ENCODE measurements around the gene RSPO3. TPM values are rescaled to one million over a fixed set of nuclear protein-coding genes. Genes with fewer than 3 reads are reported as not detected.

The RSPO3 gene
- total RNA-seq, 1 experiment from 2014 or later, result 0.52 TPM

- ChIA-PET CTCF (no interaction called here), POLR2A (ENCODE audit: low non-redundant PET) (no interaction called here)
- H3K9me3 ChIP-seq (ENCODE audit: low read depth, low read length, poor library complexity, severe bottlenecking), result no peaks in the 10 kb centered on the region
- H3K36me3 ChIP-seq (ENCODE audit: insufficient read depth, low read length, poor library complexity, severe bottlenecking), result no peaks in the 10 kb centered on the region
- H3K27me3 ChIP-seq (replicated peaks; ENCODE audit: insufficient read depth, low read depth, low read length, poor library complexity), result no peaks in the 10 kb centered on the region
- TF ChIP-seq EZH2 (IDR thresholded peaks at IDR 0.05; ENCODE audit: borderline replicate concordance, low read depth, low read length, poor library complexity, severe bottlenecking), result no peak
- TF ChIP-seq, protein P1, sequence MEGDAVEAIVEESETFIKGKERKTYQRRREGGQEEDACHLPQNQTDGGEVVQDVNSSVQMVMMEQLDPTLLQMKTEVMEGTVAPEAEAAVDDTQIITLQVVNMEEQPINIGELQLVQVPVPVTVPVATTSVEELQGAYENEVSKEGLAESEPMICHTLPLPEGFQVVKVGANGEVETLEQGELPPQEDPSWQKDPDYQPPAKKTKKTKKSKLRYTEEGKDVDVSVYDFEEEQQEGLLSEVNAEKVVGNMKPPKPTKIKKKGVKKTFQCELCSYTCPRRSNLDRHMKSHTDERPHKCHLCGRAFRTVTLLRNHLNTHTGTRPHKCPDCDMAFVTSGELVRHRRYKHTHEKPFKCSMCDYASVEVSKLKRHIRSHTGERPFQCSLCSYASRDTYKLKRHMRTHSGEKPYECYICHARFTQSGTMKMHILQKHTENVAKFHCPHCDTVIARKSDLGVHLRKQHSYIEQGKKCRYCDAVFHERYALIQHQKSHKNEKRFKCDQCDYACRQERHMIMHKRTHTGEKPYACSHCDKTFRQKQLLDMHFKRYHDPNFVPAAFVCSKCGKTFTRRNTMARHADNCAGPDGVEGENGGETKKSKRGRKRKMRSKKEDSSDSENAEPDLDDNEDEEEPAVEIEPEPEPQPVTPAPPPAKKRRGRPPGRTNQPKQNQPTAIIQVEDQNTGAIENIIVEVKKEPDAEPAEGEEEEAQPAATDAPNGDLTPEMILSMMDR (conservative IDR thresholded peaks at IDR 0.05; ENCODE audit: low read depth, low read length), result no peak
- no peak overlapping the region for H3K27ac ChIP-seq (ENCODE audit: low read depth, low read length, poor library complexity, severe bottlenecking)
- intact Hi-C loops (cut with micrococcal nuclease; ENCODE audit: unreplicated experiment), result no loop called here
- no TSS peak for BruUV-seq (replicated peaks)
- DNase-seq (ENCODE audit: low spot score), result no peak
- no peaks in the 10 kb centered on the region for H3K4me1 ChIP-seq (ENCODE audit: insufficient read depth, low read length, poor library complexity, severe bottlenecking)
- no peak overlapping the region for H3K4me3 ChIP-seq (ENCODE audit: low read depth, low read length, poor library complexity, severe bottlenecking)
These were observed 34.5 kb upstream of the RSPO3 start for GRCh38 chr6:127083963-127084310.

GRCh38 chr6:127085181-127085580 lies 33.3 kb upstream of the RSPO3 start:
- H3K4me3 ChIP-seq (ENCODE audit: low read depth, low read length, poor library complexity, severe bottlenecking), result no peak overlapping the region
- H3K27ac ChIP-seq (ENCODE audit: low read depth, low read length, poor library complexity, severe bottlenecking), result no peak overlapping the region
- POLR2A ChIA-PET (ENCODE audit: low non-redundant PET), result no interaction called here
- DNase-seq (ENCODE audit: low spot score), result no peak
- CTCF ChIA-PET, result no interaction called here
- no TSS peak for BruUV-seq (replicated peaks)
- no peaks in the 10 kb centered on the region for H3K27me3 ChIP-seq (replicated peaks; ENCODE audit: insufficient read depth, low read depth, low read length, poor library complexity)
- no peaks in the 10 kb centered on the region for H3K36me3 ChIP-seq (ENCODE audit: insufficient read depth, low read length, poor library complexity, severe bottlenecking)
- intact Hi-C loops (cut with micrococcal nuclease; ENCODE audit: unreplicated experiment), result no loop called here
- TF ChIP-seq EZH2 (IDR thresholded peaks at IDR 0.05; ENCODE audit: borderline replicate concordance, low read depth, low read length, poor library complexity, severe bottlenecking), result no peak
- TF ChIP-seq, protein P1 (conservative IDR thresholded peaks at IDR 0.05; ENCODE audit: low read depth, low read length), result no peak
- H3K9me3 ChIP-seq (ENCODE audit: low read depth, low read length, poor library complexity, severe bottlenecking), result no peaks in the 10 kb centered on the region
- H3K4me1 ChIP-seq (ENCODE audit: insufficient read depth, low read length, poor library complexity, severe bottlenecking), result no peaks in the 10 kb centered on the region

DNA sequence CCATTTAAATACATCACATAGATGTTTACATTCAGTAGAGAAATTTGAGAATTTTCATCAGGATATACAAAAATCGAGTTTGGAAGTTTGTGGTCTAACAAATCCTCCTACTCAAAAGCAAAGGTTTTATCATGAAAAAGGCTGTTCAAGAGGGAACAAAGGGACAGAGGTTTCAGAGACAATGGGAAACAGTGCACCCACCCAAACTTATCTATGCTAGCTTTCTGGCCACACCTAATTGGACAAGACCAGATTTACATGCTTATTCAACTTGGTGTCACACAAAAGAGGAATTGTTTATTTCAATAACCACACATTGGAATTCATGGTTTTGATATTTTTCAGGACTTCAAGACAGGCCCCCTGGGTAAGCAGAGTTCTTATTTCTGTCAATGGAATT lies 28.4 kb upstream of the RSPO3 start:
- no peaks in the 10 kb centered on the region for H3K36me3 ChIP-seq (ENCODE audit: insufficient read depth, low read length, poor library complexity, severe bottlenecking)
- BruUV-seq (replicated peaks), result no TSS peak
- intact Hi-C loops (cut with micrococcal nuclease; ENCODE audit: unreplicated experiment), result no loop called here
- POLR2A ChIA-PET (ENCODE audit: low non-redundant PET), result no interaction called here
- no peaks in the 10 kb centered on the region for H3K9me3 ChIP-seq (ENCODE audit: low read depth, low read length, poor library complexity, severe bottlenecking)
- no peak for DNase-seq (ENCODE audit: low spot score)
- H3K27ac ChIP-seq (ENCODE audit: low read depth, low read length, poor library complexity, severe bottlenecking), result no peak overlapping the region
- TF ChIP-seq, protein P1 (conservative IDR thresholded peaks at IDR 0.05; ENCODE audit: low read depth, low read length), result no peak
- no peak for TF ChIP-seq EZH2 (IDR thresholded peaks at IDR 0.05; ENCODE audit: borderline replicate concordance, low read depth, low read length, poor library complexity, severe bottlenecking)
- no peaks in the 10 kb centered on the region for H3K27me3 ChIP-seq (replicated peaks; ENCODE audit: insufficient read depth, low read depth, low read length, poor library complexity)
- CTCF ChIA-PET, result no interaction called here
- no peak overlapping the region for H3K4me3 ChIP-seq (ENCODE audit: low read depth, low read length, poor library complexity, severe bottlenecking)
- no peaks in the 10 kb centered on the region for H3K4me1 ChIP-seq (ENCODE audit: insufficient read depth, low read length, poor library complexity, severe bottlenecking)

Measured in A673 (cell line).